COLO668 (cell line): ENCODE results near the gene ISM1.
A peak's percentile ranks its signal among the peaks of the same experiment; 100 is the strongest.

ENCODE experiments used
- DNase-seq: peaks from one replicate; lab custom pipeline; 2025; ENCODE audit not compliant: unreplicated experiment; lab: John Stamatoyannopoulos, UW

The ISM1 gene

DNA sequence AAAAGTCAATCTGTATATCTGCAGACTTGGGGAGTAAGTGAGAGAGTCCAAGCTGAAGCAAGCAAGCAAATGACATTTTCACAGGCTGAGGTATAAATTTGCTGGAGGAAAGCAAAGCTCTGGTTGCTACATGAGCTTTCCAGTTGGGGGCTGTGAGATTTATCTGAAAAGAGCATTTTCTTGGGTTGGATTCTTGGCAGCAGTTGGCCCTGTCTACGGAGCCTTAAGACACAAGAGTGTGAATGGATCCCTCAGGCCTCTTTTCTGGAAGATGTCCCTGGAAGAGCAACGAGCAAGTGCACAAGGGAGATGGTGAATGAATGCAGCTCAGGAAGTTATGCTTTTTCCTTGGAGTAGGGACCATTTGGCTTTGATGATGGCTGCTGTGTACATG is 30.8 kb downstream of the ISM1 start:
- no peak for DNase-seq

DNA sequence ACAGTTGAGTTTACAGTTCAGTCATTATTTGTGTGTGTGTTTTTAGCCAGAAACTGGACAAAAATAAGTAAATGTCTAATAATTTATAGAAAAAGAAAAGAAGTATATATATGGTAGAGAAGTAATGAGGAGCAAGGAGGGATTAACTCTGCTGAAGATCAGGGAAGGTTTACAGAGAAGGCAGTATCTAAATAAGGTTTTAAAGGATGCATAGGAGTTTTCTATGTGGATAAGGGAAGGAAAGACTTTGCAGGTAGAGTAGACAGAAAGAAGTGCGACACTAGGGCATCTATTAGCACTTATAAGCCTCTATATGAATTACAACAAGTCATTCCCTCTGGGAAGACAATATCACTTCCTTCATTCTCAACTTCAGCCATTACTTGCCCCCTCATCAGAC is 34.3 kb downstream of the ISM1 start:
- DNase-seq, result no peak

DNA sequence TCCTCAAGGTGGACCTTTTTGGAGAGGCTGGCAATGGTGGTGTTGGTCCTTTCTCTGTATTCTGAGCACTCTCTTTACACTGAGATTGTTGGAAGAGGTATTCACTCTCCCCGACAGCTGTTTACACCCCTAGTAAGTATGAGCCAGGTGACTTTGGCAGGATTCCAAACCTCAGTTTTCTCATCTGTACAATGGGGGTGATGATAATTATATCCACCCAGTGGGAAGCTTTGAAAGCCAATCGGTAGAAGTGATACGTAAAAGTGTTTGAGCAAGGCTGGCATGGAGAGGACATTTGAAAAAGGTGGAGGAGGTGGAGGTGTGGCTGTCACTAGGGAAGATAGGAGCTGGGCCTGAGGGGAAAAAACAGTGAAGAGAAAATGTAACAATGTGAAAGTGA is 35.5 kb downstream of the ISM1 start:
- DNase-seq, result no peak

DNA sequence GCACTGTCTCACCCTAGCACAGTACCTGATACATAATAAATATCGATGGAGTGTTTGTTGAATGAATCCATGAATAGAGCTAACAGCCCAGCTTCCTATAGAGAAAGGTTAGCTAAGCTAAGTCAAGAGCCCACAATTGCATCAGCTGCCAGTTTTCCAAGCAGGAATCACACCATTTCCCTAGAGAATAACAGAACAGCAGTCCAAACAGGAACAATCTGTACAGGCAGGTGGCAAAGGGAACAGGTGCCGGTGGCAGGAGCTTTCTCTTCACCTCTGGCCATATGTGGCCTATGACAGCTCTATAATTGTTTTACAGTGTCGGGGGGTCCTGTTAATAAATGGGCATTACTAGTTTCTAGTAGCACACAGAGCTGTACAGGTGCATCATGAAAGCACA is 38.8 kb downstream of the ISM1 start:
- DNase-seq, result peak; percentile 65

DNA sequence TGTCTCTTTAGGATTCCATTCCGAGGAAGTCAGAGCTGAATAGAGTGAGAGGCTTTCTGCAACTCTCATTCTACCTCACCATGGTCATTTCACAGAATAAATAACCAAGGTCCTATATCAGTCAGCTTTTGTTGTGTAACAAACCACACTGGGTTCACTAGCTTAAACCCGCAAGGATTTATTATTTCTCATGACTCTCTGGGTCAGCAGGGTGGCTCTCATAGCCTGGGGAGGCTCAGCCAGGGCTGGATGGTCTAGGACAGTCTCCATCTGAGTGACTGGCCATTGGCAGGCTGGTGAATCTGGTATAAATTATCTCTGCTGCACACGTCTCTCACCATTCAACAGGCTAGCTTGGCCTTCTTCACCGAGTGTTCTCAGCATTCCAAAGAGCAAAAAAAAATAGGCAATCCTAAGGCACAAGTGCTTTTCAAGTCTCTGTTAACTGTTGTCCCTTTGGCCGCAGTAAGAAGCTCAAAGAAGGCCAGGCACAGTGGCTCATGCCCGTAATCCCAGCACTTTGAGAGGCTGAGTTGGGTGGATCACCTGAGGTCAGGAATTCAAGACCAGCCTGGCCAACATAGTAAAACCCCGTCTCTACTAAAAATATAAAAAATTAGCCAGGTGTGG is 39.7 kb downstream of the ISM1 start:
- no peak for DNase-seq

DNA sequence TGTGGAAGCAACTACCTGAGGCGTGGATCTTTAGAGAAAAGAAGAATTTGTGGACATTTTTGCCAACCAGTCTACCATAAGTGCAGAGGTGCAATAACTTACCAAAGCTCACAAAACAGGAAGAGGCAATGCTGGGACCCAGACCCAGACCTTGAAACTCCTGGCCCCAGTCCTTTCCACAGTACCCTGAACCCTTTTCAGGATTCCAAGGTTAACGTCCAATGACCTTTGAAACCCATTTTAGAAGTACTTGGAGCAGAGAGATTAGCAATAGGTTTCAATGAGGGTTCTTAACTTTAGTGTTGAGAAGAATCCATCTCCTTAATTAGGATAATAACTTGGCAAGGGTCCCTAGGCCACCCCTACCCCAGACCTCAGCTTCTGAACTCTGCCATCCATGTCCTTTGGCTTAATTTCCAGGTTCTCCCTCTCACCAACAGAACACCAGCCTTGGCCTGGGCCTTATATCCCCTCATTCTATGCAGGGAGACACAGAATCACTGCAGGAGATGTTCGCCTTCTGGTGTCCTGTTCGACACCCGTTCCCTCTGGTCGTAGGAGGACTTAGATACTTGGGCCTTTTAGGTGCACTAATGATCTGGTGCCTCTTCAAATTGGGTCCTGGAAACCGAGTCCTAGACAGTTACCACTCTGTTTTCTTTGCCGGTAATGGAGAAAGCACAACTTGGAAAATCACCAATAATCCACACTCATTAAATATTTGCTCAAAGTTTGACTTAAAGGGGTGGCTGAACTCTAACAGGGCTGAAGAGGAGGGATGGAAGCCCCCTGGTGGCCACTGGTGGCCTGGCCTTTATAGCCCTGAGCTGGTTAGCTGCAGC is 40.6 kb downstream of the ISM1 start:
- peak; percentile 59 for DNase-seq

DNA sequence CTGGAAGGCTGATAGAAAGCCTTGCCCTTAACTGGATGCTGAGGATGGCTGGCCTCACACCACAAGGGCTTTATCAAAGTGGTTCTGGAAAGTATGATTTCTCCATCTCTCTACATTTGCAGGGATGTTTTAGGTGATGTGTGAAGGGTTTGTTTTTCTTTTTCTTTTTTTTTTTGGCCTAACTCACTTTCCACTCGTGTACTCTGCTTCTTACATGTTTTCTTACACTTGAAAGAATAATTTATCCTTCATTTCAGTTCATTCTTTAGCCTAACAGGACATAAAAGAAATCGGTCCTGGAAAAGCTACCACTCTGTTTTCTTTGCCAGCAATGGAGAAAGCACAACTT is 41.2 kb downstream of the ISM1 start:
- DNase-seq, result no peak

DNA sequence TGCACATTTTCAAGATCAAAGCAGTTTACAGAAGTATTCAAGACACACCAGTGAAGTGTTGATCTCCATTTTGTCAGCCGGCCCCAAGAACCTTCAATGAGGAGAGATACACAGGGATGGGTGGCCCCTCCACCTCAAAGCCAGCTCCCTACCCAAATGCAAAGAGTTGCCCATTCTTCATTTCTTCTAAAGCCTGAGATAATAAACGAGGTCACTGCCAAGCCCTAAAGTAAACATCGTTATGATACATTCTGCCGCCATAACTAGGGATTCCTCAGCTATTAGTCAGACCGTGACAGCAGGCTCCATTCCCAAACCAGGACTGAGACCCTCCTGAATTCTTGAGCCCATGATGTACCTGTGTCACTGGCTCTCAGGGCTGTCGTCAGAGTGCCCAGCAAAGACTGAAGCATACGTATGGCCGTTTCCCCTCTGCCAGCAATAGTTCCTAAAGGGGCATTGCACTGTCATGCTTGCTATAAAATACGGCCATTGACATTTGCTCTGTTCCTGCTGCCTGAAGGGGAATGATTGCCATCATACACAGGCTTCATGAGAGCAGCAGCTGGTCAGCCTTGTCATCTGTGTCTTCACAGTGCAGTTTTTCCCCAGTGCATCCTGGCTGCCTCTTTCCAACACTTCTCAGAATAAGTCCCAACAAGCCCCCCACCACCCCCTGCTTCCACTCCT is 41.7 kb downstream of the ISM1 start:
- DNase-seq, result no peak

DNA sequence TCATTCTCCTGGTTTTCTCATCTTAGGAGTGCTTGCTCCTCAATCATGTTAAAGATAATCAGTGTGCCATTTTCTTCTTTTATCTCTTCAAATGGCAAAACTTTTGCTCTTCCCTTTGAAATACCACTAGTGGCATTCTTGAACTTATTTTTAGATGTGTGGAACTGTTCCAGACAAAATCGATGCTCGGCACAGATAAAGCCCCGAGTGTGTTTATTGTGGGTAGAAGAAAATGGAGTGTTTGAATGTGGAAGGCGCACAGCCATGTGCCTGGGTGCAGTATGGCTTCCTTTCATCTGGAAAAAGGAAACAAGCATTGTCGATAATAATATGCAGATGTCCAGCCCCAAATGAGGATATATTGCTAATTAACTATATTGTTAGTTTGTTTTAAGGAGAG is 42.4 kb downstream of the ISM1 start:
- DNase-seq, result no peak

DNA sequence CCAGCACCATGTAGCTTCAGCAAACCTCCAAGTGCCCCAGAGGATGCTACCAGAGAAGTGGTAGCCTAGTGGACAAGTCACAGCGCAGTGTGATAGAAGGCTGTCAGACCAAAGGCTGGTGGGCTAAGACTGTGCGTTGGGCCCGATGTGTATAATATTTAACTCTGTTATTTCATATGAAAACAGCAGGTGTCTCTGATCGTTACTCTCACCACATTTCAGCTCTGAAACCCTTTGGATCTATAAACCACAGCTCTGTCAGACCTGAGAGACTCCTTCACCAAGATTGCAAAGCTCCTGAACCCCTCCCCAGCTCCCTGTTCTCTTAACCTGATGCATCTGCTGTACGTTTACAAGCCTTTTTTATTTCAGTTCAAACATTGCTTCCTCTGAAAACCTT is 43.8 kb downstream of the ISM1 start:
- no peak for DNase-seq

DNA sequence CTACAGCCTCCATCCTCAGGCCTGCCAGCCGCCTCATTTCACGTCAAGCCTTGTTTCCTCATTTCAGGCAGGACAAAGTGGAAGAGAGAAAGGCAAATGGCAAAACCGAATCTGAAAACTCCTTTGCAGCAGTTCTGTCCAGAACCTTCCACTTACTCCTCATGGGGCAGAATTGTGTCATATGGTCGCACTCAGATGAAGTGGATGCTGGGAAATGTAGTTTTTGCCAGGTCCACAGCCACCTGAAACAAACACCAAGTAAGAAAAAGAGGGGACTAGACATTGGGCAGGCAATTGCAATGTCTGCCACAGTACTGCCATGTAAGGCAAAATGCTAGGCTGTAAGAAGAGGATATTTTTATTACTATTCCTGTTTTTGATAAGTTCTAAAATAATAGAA is 44.9 kb downstream of the ISM1 start:
- no peak for DNase-seq

DNA sequence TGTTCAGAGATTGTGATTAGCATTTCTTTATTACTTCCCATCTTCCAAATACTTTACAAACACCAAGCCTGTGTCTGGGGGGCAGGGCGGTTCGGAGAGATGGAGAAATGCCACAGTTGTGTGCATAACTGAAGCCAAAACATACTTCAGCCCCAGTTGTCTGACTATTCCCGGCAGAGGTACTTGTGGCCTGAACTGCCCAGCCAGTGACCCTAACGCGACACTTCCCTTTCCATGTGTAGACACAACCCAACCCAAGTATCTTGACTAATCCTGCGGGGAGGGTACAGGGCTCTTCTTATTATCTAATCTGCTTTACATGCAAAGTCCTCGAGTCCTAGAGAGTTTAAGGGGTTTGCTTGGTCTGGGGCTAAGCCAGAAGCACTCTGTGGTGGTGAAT is 46.2 kb downstream of the ISM1 start:
- no peak for DNase-seq

DNA sequence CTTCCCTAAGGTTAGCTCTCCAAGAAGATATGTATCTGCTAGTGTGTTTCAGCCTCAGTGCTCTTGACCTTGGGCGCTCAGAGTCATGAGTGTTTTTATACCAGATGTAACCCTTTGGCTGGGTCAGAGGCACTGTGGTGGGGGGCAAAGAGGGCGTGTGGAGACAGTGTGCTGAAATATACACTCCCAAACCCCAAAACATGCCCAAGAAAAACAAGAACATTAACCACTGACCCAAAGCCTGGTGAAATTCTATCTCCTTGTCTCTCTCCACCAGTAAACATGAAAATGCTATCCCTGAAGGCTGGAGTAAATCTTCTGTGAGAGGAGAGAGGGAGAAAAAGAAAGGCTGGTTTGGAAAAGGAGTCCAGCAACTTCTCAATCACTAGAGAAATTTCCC is 47.9 kb downstream of the ISM1 start:
- DNase-seq, result no peak

DNA sequence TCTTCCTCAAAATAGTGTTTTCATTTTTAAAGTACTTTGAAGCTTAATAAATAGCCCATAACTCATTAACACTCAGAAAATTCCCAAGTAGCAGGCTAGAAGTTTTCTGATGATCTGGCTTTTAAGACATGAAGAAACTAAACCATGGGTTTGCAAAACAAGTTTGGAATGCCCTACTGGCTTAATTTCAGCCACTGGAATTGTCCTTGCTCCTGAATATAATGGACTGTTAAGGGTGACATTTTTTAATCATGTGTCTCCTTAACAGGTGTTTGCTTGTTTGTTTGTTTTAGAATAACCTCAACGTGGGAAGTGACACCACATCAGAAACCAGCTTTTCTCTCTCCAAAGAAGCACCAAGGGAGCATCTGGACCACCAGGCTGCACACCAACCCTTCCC is 49.1 kb downstream of the ISM1 start:
- no peak for DNase-seq

DNA sequence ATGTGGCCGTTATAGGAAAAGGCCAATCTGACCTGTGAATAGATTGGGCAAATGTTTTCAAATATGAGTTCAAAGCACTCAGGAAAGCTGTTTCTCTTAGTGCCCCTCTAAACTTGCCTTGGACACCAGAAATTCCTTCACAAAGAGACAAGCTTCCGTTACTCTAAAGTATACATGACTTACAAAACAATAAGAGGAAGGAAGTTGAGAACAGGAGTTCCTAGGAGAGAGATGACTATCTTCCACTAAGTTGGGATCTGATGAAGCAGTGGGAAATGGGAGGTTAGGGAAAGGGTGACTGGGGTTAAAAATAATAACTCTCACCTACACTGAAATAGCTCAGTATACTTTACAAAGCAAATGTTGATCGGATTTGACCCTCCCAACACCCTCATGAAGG is 50.0 kb downstream of the ISM1 start:
- no peak for DNase-seq

DNA sequence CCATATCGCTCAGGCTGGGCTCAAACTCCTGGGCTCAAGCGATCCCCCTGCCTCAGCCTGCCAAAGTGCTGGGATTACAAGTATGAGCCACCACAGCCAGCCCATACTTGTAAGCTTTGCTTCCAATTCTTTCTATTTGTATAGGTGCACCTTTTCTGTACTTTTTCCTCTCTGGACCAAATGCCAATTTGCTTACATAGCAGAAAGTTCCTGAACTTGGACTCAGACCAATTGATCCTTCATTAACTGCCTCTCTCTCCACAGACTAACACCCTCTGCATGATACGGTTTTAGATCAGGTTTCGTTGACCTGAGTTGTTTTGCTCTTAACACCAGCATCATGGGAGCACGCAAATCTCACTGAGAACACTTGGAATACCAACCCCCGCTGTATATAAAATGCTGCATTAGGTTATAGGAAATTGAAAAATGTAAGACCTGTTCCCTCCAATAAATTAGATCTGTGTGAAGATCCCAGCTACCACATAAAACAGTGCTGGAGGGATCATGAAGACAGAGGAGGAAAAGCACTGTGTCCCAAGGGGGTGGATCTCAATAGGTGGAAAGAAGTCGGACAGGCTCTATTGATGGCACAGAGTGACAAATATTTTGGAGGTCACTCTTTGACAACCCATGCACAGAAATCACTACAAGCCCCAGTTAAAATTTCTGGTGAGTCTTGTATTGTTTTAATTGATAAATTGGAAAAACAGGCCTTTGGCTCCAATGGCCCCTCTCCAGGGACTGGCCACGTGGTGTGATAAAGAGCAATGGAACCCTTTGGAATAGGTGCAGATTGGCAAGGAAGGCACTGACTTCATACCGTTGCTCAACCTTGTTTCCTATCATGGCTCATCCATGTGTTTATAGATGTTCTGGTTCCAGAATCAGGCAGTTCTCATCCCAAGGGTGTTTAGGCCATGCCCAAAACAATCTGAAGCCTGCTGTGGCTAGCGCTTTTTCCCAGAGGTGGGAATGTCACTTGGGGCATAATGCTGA is 51.2 kb downstream of the ISM1 start:
- no peak for DNase-seq

DNA sequence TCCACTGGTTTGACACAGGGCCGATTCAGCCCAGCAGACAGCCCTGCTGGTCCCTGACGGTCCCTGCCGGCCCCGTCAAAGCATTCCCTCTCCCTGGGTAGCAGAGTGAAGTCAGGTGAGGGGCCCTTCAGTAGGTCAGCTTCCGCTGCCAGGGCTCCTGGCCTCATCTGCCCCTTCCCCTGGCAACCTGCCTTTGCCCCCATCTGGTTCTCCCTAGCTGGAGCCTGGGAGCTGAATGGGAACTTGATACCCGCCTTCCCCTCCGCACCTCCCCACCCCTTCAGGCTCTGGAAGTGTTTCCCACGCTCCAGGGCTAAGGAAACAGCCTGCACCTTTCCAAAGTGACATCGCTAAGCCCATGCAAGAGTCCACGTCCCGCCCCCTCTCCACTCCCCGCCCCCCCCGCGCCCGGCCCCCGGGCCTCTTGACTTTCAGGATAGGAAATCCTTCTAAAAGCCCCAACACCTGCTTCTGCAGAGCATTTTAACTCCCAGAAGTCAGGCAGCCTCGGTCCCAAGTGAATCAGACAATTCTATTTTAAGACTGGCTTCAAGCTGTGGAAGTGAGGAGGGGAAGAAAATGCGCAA is 53.3 kb downstream of the ISM1 start:
- DNase-seq, result peak; percentile 22

DNA sequence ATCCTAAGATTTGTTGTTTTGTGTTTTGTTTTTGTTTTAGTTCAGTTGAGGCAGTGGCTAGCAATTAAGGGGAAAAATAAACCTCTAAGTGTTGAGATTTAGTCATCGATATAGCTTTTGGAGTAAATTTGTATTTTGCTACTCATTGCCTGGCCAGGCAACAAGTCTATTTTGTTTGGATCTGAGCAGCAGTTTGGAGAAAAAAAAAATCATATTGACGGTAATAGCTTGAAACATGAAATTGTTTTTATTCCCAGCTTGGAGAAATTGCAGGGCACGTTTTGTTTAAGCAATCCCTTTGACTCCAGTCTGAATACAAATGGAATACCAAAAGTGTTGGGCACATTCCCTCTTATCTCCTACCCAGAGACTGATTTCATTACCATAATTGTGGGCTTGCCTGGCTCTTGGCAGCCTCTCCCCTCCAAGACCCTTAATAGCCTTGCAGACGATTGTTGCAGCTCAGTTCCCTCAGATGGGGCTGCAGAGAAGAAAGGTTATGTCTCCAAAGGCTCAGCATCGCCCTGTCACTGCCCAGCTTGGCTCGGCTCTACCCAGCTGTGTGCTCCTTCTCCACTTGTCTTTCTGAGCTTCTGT is 56.0 kb downstream of the ISM1 start:
- DNase-seq, result no peak

DNA sequence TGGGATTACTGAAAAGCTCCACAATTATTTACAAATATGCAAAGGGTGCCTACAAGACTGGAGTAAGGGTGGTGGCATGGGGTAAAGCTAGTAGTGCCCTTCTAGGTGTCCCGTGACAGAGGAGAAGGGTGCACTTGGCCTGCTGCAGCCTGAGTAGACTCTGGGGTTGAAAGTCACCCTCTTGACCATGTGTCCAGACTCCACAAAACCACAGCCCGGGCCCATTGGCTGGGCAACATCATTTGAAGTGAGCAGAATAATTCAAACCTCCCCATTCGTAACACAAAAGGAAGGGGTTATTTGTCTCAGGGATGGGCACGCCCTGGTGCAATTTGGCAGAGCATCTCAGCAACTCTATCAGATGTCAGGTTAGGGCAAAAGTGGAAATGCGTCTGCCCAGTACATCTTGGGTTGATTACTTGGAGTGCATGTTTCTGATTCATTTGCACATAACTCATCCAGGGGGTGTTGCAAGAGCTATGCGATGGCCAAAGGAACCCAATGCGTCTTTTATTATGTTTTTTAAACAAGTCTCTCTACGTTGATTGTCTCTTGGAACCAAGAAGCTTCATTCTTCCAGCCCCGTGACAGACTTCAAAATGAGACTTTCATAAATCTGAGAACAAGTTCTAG is 56.7 kb downstream of the ISM1 start:
- DNase-seq, result no peak
